H9 (cell line): ENCODE results near the gene CACNG8. TPM values are rescaled to one million over a fixed set of nuclear protein-coding genes. Genes with fewer than 3 reads are reported as not detected.
A peak's percentile ranks its signal among the peaks of the same experiment; 100 is the strongest.

Source experiments
- DNase-seq: peaks from one replicate; pipeline ENCODE4 v3.0.0-alpha.2; 2017
- H2AFZ ChIP-seq: one replicate; pipeline ENCODE4 v1.6.1; 2013; ENCODE audit warnings: mild to moderate bottlenecking, low read length, control low read depth, moderate library complexity
- H2AK5ac ChIP-seq: 2 replicates; pipeline ENCODE4 v1.6.1; 2013; ENCODE audit warnings: low read length, control low read depth, mixed read lengths; ENCODE audit not compliant: insufficient read length
- H2BK120ac ChIP-seq: one replicate; pipeline ENCODE4 v1.6.1; 2013; ENCODE audit warnings: low read depth, mild to moderate bottlenecking, low read length, control low read depth, inconsistent platforms; ENCODE audit not compliant: poor library complexity, severe bottlenecking
- H2BK12ac ChIP-seq: 2 replicates; pipeline ENCODE4 v1.6.1; 2013; ENCODE audit warnings: low read length, control low read depth, mixed read lengths, low read depth; ENCODE audit not compliant: insufficient read length
- H2BK15ac ChIP-seq: 2 replicates; pipeline ENCODE4 v1.6.1; 2013; ENCODE audit warnings: low read depth, low read length, control low read depth
- H2BK20ac ChIP-seq: one replicate; pipeline ENCODE4 v1.6.1; 2013; ENCODE audit warnings: low read depth, mild to moderate bottlenecking, low read length, control low read depth, inconsistent platforms; ENCODE audit not compliant: poor library complexity, severe bottlenecking
- H2BK5ac ChIP-seq: 2 replicates; pipeline ENCODE4 v1.6.1; 2013; ENCODE audit warnings: low read length, control low read depth, mixed read lengths; ENCODE audit not compliant: insufficient read length
- H3K14ac ChIP-seq: 2 replicates; pipeline ENCODE4 v1.6.1; 2013; ENCODE audit warnings: low read length, control low read depth; ENCODE audit not compliant: insufficient read depth
- H3K18ac ChIP-seq: 2 replicates; pipeline ENCODE4 v1.6.1; 2013; ENCODE audit warnings: low read depth, mild to moderate bottlenecking, mixed read lengths, low read length, control low read depth; ENCODE audit not compliant: insufficient read length
- H3K23ac ChIP-seq: 2 replicates; pipeline ENCODE4 v1.6.1; 2013; ENCODE audit warnings: low read length, control low read depth, mixed read lengths, low read depth; ENCODE audit not compliant: insufficient read length
- H3K23me2 ChIP-seq: 2 replicates; pipeline ENCODE4 v1.6.1; 2013; ENCODE audit warnings: low read depth, mild to moderate bottlenecking, mixed read lengths, low read length, control low read depth; ENCODE audit not compliant: insufficient read length, poor library complexity, severe bottlenecking
- H3K27ac ChIP-seq: 2 replicates; pipeline ENCODE4 v1.5.1; 2013; ENCODE audit warnings: low read length, control low read depth, mixed read lengths, low read depth; ENCODE audit not compliant: insufficient read length
- H3K27me3 ChIP-seq: 2 replicates; pipeline ENCODE4 v1.6.1; 2013; ENCODE audit warnings: low read length, control low read depth, inconsistent platforms; ENCODE audit not compliant: insufficient read depth
- H3K4ac ChIP-seq: 2 replicates; pipeline ENCODE4 v1.6.1; 2013; ENCODE audit warnings: low read depth, mild to moderate bottlenecking, control low read depth, inconsistent platforms, low read length, moderate library complexity
- H3K4me1 ChIP-seq: 2 replicates; pipeline ENCODE4 v1.6.1; 2013; ENCODE audit warnings: low read length, control low read depth, inconsistent platforms; ENCODE audit not compliant: insufficient read depth
- H3K4me2 ChIP-seq: 2 replicates; pipeline ENCODE4 v1.6.1; 2013; ENCODE audit warnings: low read length, control low read depth, mixed read lengths; ENCODE audit not compliant: insufficient read length, insufficient read depth
- H3K56ac ChIP-seq: 2 replicates; pipeline ENCODE4 v1.6.1; 2013; ENCODE audit warnings: low read depth, mild to moderate bottlenecking, mixed read lengths, low read length, control low read depth; ENCODE audit not compliant: insufficient read length
- H3K79me1 ChIP-seq: 2 replicates; pipeline ENCODE4 v1.6.1; 2013; ENCODE audit warnings: low read depth, mild to moderate bottlenecking, moderate library complexity, low read length, control low read depth, inconsistent platforms; ENCODE audit not compliant: insufficient read depth, poor library complexity, severe bottlenecking
- H3K79me2 ChIP-seq: 2 replicates; pipeline ENCODE4 v1.6.1; 2013; ENCODE audit warnings: low read length, control low read depth, inconsistent platforms; ENCODE audit not compliant: insufficient read depth
- H3K9ac ChIP-seq: 2 replicates; pipeline ENCODE4 v1.6.1; 2013; ENCODE audit warnings: low read length, control low read depth, mixed read lengths; ENCODE audit not compliant: insufficient read length; ENCODE audit errors: extremely low read depth
- H3K9me3 ChIP-seq: one replicate; pipeline ENCODE4 v1.6.1; 2013; ENCODE audit warnings: low read depth, low read length, inconsistent platforms; ENCODE audit not compliant: control insufficient read depth
- H3T11ph ChIP-seq: one replicate; pipeline ENCODE4 v1.6.1; 2013; ENCODE audit warnings: mild to moderate bottlenecking, low read length, control low read depth, inconsistent platforms
- H4K20me1 ChIP-seq: one replicate; pipeline ENCODE4 v1.6.1; 2013; ENCODE audit not compliant: control insufficient read depth, insufficient read length, insufficient read depth
- H4K5ac ChIP-seq: 2 replicates; pipeline ENCODE4 v1.6.1; 2013; ENCODE audit warnings: low read depth, mild to moderate bottlenecking, mixed read lengths, low read length, control low read depth; ENCODE audit not compliant: insufficient read length
- H4K8ac ChIP-seq: replicated peaks from 2 replicates; pipeline ENCODE4 v1.6.1; 2013; ENCODE audit warnings: low read length, control low read depth, mixed read lengths, low read depth; ENCODE audit not compliant: insufficient read length
- H4K91ac ChIP-seq: 2 replicates; pipeline ENCODE4 v1.6.1; 2013; ENCODE audit warnings: low read depth, mild to moderate bottlenecking, moderate library complexity, mixed read lengths, low read length, control low read depth; ENCODE audit not compliant: insufficient read length
- H3K27ac Mint-ChIP-seq, 3 experiments: 2 replicates in 2 of 3; 3 replicates in 1 of 3; pipeline ENCODE4 v1.8.0; 2020 to 2021; ENCODE audit warnings: mixed read lengths in 3 of 3, mild to moderate bottlenecking in 1 of 3, moderate library complexity in 1 of 3
- H3K27me3 Mint-ChIP-seq: 2 replicates; pipeline ENCODE4 v1.8.0; 2021; ENCODE audit warnings: low read depth, mild to moderate bottlenecking, moderate library complexity, mixed read lengths
- H3K36me3 Mint-ChIP-seq, 3 experiments: 2 replicates in 2 of 3; 3 replicates in 1 of 3; pipeline ENCODE4 v1.8.0; 2020 to 2021; ENCODE audit warnings: low read depth in 3 of 3, mixed read lengths in 3 of 3; ENCODE audit not compliant: insufficient read depth in 1 of 3
- H3K4me1 Mint-ChIP-seq, 2 experiments: 2 replicates each; pipeline ENCODE4 v1.8.0; 2020; ENCODE audit warnings: mixed read lengths in 2 of 2
- H3K4me3 Mint-ChIP-seq, 2 experiments: 2 replicates in 1 of 2; 3 replicates in 1 of 2; pipeline ENCODE4 v1.8.0; 2020 to 2021; ENCODE audit warnings: mild to moderate bottlenecking in 2 of 2, mixed read lengths in 2 of 2, moderate library complexity in 1 of 2
- H3K9me3 Mint-ChIP-seq, 2 experiments: 2 replicates in 1 of 2; 3 replicates in 1 of 2; pipeline ENCODE4 v1.8.0; 2020; ENCODE audit warnings: mild to moderate bottlenecking in 2 of 2, mixed read lengths in 2 of 2, moderate library complexity in 1 of 2
- WGBS: extraction: QIAGEN DNeasy Blood & Tissue Kit; methylation state at CpG from one replicate; pipeline ENCODE4 v1.1.7; 2013; ENCODE audit warnings: missing lambda C conversion rate, low lambda C conversion rate, mixed read lengths; ENCODE audit not compliant: insufficient read length; ENCODE audit errors: extremely low coverage; 5-methylcytosine and 5-hydroxymethylcytosine counted together
- total RNA-seq: library from RNA; stranded (reverse); gene quantifications from 2 replicates; pipeline ENCODE4 v1.2.1, GENCODE V29; 2021
- TF ChIP-seq, protein P1 (sequence below): fragments of 200-600 bp; sonication (generic); conservative IDR thresholded peaks from 3 replicates; pipeline ENCODE4 v1.8.0; 2021; ENCODE audit warnings: antibody characterized with exemption, mild to moderate bottlenecking

CACNG8 gene
- total RNA-seq, 1 experiment from 2014 or later: 7.1 TPM

DNA sequence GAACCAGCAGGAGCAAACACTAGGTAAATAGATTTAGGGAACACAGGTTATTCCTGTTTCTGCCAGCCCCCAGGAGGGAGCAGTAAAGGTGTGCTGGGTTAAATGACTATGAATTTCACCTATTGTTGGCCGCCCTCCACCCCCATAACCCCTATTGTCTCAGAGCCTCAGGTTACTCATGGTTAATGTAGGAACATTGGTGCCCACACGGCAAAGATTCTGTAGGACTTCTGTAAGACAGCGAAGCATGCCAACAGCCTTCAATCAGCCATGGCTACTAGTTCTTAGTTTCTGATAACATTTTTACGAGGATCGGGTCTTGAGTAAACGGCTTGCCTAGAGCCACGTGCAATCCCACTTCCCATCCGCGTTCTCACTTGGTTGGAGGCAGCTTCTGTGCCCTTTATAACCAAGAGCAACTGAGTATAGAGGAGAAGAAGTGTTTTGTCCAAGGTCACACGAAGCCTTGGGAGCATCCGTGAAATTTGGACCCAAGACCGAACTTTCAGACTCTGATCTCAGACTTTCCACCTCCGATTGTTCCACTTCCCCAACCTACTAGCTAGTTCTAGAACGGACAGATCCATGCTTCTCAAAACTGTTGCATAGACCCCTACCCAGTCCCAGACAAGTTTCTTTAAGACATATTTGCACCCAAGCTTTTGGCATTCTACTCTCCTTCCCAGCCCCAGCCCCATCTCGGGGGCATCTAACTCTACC is 5.1 kb upstream of the CACNG8 start:
- H3K36me3 Mint-ChIP-seq: peaks cover 0 to 4% (median 0%) of the 10 kb centered on the region in 3 experiments; a peak in 2 of 7 replicates
- no peak overlapping the region for H4K91ac ChIP-seq

More for the DNA sequence above, 5.1 kb upstream of the CACNG8 start:
- H4K8ac ChIP-seq: no peak overlapping the region
- peak; percentile 63 for DNase-seq
- Mint-ChIP-seq H3K4me1 (peaks cover 44 to 59% of the 10 kb centered on the region in 2 experiments), H3K27ac (peak overlapping the region; percentile 75 to 94 (median 84)), H3K27me3 (peaks cover 50% of the 10 kb centered on the region), H3K9me3 (peaks cover 0 to 3% of the 10 kb centered on the region in 2 experiments; a peak in 1 of 5 replicates), H3K4me3 (peak overlapping the region; percentile 32 to 94)
- H3K27me3 ChIP-seq: no peaks in the 10 kb centered on the region; the same call in 1 of the 2 replicates
- no peak overlapping the region for H2BK15ac ChIP-seq
- no peaks in the 10 kb centered on the region for H3K9me3 ChIP-seq
- H3K79me1 ChIP-seq: no peaks in the 10 kb centered on the region
- peak overlapping the region; percentile 68; the same call in 1 of the 2 replicates for H3K4ac ChIP-seq
- peaks cover 5% of the 10 kb centered on the region for H3K4me1 ChIP-seq
- H3T11ph ChIP-seq: peak overlapping the region; percentile 96
- peak overlapping the region; percentile 75 for H2BK120ac ChIP-seq
- peak overlapping the region; percentile 11 for H2BK5ac ChIP-seq
- H2AFZ ChIP-seq: no peak overlapping the region
- H2BK12ac ChIP-seq: peak overlapping the region; percentile 96
- peak overlapping the region; percentile 56 for H3K9ac ChIP-seq
- H2BK20ac ChIP-seq: peak overlapping the region; percentile 65
- no peaks in the 10 kb centered on the region for H4K20me1 ChIP-seq
- H3K18ac ChIP-seq: peak overlapping the region; percentile 73
- TF ChIP-seq, protein P1, sequence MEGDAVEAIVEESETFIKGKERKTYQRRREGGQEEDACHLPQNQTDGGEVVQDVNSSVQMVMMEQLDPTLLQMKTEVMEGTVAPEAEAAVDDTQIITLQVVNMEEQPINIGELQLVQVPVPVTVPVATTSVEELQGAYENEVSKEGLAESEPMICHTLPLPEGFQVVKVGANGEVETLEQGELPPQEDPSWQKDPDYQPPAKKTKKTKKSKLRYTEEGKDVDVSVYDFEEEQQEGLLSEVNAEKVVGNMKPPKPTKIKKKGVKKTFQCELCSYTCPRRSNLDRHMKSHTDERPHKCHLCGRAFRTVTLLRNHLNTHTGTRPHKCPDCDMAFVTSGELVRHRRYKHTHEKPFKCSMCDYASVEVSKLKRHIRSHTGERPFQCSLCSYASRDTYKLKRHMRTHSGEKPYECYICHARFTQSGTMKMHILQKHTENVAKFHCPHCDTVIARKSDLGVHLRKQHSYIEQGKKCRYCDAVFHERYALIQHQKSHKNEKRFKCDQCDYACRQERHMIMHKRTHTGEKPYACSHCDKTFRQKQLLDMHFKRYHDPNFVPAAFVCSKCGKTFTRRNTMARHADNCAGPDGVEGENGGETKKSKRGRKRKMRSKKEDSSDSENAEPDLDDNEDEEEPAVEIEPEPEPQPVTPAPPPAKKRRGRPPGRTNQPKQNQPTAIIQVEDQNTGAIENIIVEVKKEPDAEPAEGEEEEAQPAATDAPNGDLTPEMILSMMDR: peak; percentile 19; the same call in 1 of the 3 replicates
- peak overlapping the region; percentile 87 for H3K27ac ChIP-seq
- H3K23ac ChIP-seq: no peak overlapping the region
- peak overlapping the region; percentile 97 for H4K5ac ChIP-seq
- peaks cover 41% of the 10 kb centered on the region for H3K23me2 ChIP-seq
- peak overlapping the region; percentile 82; the same call in 1 of the 2 replicates for H3K14ac ChIP-seq
- peak overlapping the region; percentile 52 for H2AK5ac ChIP-seq
- WGBS: no CpG with 5 or more reads among the region's 15 CpGs
- H3K4me2 ChIP-seq: peak overlapping the region; percentile 99
- peak overlapping the region; percentile 43 for H3K56ac ChIP-seq
- no peaks in the 10 kb centered on the region for H3K79me2 ChIP-seq
